Left hindlimb (tissue), 1 donor: ENCODE measurements around the gene PSMD12.

Source experiments
- DNase-seq: peaks from one replicate; pipeline ENCODE4 v3.0.0-alpha.2; 2018

PSMD12 gene

DNA sequence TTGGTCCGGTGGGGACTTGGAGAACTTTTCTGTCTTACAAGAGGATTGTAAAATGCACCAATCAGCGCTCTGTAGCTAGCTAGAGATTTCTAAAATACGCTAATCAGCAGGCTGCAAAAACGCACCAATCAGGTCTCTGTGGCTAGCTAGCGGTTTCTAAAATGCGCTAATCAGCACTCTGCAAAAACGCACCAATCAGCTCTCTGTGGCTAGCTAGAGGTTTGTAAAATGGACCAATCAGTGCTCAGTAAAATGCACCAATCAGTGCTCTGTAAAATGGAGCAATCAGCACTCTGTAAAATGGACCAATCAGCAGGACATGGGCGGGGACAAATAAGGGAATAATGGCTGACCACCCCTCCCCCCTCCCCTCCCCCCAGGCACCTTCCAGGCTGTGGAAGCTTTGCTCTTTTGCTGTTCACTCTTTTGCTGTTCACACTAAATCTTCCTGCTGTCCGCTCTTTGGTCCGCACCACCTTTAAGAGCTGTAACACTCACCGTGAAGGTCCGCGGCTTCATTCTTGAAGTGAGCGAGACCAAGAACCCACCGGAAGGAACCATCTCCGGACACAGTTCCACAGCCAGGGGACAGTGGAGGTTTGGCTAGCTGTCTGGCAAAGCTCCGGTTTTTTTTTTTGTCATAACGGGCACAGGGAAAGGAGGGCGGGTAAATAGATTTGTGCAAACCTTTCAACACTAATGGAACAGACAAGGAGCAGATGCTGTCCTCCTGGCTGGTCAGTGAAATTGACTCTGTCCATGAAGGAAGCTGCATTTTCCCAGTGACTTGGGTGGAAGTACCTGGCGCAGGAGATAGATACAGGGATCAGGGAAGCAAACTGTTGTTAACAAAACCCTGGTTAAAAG lies 19.0 kb upstream of the PSMD12 start:
- DNase-seq: no peak

DNA sequence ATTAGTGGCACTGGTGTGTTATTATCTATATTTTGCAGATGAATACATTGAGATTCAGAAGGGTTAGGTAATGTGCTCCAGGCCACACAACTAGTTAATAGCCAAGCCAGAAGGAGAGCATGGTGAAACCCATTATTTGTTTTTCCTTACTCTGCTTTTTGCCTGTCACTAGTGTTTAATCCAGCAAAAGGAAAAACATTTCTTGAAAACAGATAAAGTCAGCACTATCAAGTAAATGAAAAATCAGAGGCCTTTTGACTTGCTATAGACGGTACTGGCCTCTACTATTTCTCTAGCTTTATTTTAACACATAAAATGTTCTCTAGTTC lies 15.5 kb upstream of the PSMD12 start:
- DNase-seq: no peak

DNA sequence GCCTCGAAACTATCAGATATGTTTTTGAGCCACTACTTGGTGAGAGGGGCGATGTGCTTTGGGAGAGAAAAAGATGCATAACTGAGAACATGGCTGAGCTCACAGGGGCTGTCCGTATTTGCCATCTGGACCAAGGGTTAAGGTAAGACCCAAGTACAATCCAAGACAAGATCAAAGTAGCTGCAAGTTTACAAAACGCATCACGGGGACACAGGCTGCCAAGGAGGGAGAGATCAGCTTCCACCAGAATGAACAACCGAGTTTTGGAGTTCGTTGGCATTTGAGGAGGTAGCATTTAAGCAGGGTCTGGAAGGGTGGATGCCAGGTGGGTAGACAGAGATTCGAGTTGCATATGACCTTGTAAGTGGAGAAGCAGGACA lies 12.9 kb upstream of the PSMD12 start:
- no peak for DNase-seq

DNA sequence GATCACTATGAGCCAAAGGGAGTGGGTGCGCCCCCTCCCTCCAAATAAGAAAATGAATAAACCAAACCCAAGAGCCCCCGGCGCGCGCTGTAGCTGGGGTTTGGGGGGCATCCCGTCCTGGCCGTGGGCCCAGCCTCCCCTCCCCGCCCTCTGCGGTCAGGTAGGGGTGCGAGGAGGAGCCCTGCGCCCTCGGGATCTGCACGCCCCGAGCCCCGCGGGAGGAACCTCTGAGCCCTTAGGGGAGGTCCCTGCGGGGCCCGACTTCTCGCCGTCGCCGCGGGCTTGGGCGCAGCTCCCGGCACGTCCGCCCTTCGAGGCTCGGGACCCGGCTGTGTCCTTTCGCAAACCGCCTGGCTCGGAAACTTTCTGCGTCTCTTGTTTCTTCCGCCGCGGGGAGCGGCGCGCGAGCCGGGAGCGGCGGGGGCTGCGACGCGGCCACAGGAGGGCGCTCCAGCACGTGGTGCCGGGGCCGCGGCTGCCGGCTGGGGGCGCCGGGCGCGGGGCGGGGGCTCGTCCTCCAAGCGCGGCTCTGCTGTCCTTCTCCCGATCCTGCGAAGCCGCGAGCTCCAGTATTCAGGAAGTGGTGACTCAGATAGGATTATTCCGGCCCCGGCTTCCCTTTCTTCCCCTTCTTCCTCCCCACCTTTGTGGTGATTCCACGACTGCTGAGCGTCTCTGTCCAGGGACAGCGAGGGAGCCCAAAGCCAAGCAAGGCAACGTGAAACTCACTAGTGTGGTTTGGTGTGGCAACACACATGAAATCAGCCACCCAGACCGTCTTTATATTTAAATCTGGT lies 12.3 kb upstream of the PSMD12 start:
- DNase-seq: peak; percentile 85

DNA sequence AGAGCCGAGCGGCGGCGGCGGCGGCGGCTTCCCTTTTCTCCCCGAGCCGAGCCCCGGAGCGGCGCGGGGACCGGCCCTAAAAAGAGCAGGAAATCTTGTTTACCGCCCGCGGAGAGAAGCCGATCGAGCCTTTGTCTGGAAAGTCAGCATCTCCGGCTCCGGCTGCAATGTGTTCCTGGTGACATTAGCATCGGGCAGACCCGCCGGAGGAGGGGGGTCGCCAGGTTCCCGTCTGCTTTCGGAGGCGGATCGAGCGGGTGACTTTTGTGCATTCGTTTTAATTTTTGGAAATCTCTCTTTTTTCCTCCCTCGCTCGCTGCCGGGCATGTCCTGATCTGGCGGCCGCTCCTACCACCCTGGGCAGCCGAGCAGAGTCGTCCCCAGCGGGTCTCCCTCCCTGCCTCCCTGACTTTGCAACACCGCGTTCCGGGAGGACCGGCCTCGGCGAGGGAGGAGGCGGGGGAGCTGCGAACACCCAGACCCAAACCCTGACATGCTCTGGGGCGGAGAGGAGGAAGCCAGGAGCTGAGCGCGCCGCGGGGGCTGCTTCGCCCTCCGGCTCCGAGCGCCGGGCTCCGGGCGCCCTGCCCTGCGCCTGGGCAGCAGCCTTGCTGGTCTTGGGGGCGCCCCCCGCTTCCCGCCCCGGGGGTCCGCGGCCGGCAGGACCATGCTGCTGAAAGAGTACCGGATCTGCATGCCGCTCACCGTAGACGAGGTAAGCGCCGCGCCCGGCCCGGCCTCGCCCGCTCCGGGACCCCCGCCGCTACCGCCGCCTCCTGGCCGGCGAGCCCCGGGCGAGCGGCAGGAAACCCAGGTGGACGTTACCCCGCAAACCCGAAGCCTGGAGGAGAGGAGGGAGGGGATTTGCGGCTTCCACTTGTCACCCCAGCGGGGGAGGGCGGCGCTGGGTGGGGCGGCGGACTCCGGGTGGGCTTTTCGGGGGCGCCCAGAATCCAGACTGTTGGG lies 11.4 kb upstream of the PSMD12 start:
- DNase-seq: peak; percentile 73

DNA sequence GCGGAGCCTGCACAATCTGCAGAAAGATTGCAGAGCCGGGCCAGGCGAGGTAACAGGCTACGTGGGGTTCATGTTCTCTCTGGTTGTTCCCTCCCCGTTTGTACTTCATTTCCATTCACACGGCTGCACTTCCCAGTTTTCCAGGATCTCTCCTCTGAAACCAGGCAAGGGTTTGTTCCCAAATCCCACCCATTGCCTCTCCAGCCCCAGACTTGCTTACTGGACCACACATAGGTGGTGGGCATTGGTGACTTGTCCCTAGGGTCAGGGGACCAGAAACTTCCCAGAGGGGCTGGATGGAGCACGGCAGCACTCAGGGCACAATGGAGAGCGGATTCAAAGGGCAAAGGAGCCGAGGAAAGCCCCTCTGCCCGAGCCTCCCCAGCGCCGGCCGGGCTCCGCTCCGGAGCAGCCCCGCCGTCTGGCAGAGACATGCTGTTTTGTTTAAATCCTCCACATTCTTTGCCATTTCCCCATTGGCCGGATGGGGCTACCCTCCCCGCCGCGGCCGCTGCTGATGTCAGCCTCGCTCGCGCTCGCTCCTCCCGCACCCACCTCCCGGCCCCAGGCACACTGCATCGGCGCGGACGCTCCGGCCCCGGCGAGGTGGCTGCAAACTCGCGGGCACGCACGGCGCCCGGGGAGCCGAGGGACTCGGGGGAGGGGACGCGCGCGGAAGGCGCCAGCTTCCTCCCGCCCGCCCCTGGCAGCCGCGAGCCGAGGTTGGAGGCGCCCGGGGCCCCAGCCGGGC lies 10.5 kb upstream of the PSMD12 start, which contains the start of gene PITPNC1:
Gene PITPNC1 (plus strand): TSS at position 545 of the 751 bp plus-strand sequence.
- DNase-seq: peak; percentile 92

DNA sequence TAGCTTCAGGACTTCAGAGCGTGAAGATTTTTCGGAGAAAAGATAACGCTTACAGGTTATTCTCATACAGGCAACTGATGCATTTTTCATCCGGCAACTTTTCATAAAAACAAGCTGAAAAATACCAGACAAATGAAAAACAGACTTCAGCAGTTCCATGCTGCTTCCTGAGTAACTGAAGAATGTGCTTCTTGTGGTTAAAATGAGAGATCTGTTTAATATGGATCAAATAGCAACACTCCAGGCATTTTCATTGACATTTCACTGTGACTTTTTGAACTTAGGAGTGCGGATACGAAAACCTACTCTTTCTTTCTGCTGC lies 10.0 kb upstream of the PSMD12 start:
- no peak for DNase-seq

DNA sequence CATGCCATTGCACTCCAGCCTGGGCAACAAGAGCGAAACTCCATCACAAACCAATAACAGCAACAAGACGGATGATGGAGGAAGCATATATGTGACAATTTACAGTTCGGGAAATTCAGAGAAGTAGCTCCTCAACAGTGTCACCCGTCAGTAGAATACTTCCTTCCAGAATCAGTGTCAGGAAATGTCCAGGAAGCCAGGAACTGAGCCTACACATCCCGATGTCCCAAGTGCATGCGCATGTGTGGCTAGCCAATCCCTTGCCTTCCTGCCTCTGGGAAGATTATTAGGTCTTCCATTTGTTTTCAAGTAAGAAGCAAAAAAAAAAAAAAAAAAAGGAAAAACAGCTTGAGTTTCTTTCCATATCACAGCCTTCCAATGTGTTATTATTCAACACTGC lies 9.3 kb upstream of the PSMD12 start:
- DNase-seq: no peak

DNA sequence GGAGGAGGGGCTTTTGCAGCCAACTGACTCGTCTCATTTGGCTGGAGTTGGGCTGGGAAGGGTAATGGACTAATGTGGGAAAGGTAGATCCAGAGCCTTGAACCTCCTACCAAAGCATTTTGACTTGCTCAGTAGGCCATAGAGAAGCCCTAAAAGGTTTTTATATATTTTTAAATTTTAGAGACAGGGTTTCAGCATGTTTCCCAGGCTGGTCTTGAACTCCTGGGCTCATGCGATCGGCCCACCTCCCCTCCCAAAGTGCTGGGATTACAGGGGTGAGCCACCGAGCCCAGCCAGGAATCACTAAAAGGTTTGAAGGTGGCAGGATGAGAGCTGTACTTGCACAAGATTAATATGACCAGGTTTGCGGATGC lies 8.7 kb upstream of the PSMD12 start:
- no peak for DNase-seq

DNA sequence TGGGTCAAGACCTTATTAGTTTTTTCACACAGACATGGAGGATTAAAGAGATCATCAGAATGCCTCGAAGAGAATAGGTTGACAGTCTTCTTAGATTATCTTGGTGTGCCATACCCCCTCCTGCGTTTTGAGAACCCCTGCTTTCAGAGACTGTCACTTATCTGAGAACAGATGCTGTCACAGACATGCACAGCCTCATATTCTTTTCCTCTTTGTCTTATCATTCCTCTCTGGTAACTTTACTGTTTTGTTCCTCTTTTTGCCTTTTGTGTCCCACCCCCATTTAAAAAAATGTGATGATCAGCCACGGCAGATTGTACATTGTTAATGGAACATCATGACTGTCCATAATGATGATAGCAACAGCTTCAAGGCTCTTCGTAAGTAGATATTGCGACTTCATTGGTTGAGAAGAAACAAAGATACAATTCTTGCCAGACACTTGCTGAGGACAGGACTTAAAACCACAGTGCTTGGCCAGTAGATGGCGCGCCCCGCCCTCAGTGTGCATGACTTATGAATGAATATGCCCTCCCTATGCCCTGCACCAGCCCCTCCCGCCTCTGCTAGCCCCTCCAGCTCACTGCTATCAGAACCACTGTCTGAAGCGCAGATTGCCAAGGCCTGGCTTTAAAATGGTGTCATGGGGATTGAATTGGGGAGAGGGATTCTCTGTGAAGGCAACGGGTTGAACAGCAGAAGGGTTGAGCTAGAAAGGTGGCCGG lies 8.1 kb upstream of the PSMD12 start:
- peak; percentile 83 for DNase-seq

DNA sequence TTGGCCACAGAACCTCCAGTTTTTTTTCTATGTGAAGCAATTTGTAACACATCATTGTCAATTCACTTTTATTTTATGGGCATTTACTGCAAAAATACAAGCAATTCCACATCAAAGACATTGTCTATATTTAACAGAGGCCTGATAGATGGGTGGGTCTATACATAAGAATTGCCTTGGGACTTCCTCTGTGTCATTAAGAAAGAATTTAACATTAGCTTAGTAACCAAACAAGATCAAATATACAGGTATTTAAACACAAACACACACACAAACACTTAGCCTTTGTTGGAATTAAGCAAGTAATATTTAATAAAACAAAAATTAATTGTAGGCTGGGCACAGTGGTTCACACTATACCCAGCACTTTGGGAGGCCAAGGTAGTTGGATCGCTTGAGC lies 6.4 kb upstream of the PSMD12 start:
- DNase-seq: no peak

DNA sequence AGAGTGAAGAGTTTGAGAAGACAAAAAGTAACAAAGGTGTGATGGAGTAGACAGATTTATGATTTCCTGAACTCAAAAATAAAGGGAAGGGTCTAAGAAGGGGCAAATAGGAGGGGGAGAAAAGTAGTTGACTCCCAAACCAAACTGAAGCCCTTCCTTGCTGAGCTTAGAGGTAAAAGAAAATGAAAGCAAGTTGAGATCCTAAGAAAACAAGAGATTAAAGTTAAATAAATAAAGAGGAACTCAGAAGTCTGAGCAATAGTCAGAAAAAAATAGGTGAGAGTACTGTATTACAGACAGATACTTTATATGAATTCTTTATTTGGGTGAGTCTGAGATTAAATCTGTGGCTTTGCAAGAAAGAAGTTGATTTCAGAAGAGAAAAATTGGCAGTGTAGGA lies 3.3 kb upstream of the PSMD12 start:
- DNase-seq: no peak

DNA sequence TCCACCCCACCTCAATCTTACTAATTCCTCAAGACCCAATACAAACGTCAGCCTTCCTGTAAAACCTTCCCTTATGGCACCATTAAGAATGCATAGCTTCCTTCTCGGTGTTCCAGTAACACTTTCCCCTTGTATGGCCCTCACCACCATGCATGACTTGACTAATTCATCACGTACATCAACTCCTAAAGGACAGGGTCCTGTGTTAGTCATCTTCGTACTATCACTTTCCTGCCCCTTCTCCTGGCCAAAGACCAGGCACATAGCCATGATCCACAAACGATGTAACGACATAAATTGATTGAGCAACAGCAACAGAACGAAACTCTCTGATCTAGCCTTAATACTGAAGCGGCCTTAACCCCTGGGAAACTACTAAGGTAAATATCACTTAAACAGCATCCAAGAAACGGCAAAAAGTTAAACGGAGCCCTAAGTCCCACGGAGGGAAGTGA lies 612 bp downstream of the PSMD12 start:
- DNase-seq: no peak

DNA sequence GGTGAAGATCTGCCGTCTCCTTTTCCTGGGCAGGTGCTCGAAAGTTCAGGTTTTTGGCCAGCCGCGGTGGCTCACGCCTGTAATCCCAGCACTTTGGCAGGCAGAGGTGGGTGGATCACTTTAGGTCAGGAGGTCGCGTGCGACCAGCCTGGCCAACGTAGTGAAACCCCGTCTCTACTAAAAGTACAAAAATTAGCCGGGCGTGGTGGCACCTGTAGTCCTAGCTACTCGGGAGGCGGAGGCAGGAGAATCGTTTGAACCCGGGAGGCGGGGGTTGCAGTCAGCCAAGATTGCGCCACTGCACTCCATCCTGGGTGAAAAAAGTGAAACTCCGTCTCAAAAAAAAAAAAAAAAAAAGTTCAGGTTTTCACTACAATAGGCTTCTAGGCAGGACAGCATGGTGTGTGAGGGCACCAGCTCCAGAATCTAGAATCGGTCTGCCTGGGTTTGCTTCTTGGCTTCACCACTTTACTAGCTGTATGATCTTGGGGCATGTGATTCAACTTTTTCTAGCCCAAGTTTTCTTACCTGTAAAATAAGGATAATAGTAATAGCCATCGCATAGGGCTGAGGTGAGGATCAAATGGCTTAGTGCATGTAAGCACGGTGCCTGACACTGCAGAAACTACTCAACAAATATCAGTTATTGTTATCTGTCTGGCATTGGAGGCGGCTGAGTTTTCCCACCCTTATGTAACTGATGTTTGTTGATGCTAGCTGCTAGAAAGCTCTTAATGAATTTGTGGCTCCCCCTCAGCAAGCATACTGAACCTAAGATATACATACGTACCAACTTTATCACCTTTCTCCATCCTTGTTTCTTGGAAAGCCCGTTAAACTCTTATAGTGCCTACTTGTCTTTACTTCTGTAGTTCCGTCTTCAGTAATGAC lies 1.3 kb downstream of the PSMD12 start:
- no peak for DNase-seq

DNA sequence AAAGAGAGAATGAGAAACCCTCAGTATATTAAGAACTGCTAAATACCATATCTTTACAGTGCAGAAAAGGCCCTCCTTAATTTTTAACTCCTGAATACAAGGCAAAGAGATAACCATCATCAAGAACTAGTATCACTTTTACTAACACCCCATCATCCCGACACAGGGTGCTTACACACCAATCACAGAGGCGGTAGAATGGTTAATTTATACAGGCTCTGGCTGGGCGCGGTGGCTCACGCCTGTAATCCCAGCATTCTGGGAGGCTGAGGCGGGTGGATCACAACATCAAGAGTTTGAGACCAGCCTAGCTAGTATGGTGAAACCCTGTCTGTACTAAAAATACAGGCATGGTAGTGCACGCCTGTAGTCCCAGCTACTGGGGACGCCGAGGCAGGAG lies 4.2 kb downstream of the PSMD12 start:
- DNase-seq: no peak

DNA sequence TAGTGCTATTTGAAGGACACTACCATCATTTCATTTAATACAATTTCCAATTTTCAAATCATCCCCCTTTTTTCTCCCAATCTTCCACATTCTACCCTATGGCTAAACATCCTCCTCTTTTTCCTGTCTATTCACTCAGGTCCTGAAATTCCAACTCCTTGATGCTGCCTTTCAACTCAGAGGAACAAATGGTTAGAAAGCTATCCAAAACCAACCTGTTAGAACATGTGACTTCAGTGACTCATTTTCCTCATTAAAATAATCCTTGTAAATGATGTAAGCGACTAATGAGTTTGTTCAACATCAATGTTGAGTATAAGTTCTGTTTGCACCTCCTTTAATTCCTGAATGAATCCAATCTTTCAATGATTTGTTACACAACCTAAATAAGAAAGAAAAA lies 5.5 kb downstream of the PSMD12 start:
- no peak for DNase-seq

DNA sequence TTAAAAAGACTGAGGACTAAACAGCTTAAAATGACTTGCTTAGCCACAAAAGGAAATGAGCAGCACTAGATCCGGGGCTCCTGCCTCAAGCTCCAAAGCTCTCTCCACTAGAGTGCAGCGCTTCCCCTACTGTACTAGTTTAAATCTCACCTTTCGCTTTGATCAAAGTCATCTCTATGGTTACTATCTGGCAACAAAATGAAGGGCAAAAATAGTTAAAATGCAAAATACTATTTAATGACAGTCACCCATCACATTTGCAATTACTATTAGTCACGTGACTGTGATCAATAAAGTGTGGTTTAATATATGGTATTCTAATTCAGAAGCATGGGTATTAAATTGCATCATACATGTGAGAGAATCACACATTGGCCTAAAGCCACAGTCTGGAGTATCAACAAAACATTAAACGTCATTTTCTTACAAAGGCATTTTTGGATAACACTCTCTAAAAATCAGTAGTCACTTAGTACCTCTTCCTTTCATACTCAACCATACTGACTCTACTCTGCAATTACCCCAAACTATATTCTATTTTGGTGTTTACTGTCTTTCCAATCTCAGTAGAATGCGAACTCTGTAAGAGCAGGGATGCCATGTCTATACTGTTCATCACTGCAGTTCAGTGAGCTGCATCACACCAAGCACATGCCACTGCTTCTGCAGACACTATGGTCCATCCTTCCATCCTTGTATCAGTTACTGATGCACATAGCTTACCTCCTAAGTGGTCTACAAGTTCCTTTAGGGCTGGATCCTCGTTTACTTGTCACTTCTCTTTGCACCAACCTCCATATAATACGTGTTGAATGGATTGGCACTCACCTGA lies 6.2 kb downstream of the PSMD12 start:
- DNase-seq: no peak

DNA sequence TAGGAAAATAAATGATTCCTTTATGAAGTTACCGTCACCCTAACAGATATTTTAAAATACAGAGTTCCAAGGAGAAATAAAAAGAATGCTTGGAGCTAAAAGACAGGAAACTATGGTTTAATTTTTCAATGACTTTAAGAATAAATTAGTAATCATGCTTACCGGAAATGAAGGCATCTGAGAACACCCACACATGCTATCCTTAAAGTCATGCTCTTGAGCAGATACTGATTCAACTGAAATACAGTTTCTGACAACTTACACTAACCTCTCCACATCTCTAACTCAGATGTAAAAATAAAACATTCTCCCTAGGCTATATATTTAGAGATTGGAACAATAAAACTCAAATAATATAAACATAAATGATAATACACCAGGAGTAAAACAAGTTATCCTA lies 7.8 kb downstream of the PSMD12 start:
- no peak for DNase-seq

DNA sequence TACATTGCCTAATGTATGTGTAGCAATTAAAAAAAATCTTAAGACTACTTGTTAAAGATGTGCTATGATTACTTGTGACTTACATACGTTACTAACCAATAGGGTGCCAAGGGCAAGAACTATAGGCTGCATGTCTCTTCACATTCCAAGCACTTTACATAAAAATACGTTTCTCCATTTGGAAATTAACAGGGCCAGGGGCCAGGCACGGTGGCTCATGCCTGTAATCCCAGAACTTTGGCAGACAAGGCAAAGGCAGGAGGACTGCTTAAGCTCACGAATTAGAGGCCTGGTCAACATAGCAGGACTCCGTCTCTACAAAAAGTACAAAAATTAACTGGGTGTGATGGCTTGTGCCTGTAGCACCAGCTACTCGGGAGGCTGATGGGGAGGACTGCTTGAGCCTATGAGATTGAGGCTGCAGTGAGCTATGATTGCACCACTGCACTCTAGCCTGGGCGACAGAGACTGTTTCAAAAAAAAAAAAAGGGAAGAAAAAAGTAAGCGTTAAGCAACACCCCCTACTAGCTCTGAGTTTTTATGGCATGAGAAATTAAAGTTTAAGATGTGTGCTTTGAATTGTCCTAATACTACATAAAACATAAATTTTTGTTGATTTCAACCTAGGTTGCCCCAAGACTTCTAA lies 12.3 kb downstream of the PSMD12 start:
- DNase-seq: no peak
